Astrocyte (in vitro differentiated cells and primary cell): Measurements from ENCODE around the gene WNT9B.

ENCODE experiments used
- CTCF ChIP-seq: IDR thresholded peaks from 2 replicates; pipeline ENCODE4 v1.5.1; 2011; ENCODE audit warnings: low read depth, mild to moderate bottlenecking, inconsistent platforms, low read length, moderate library complexity; ENCODE audit not compliant: insufficient read depth
- EZH2 ChIP-seq: IDR thresholded peaks from 2 replicates; pipeline ENCODE4 v1.6.1; 2012; ENCODE audit warnings: mild to moderate bottlenecking, low read length, inconsistent platforms; ENCODE audit not compliant: insufficient read depth

GRCh38 chr17:46863383-46864121 lies 12.2 kb downstream of the WNT9B start:
- TF ChIP-seq CTCF (no peak), EZH2 (no peak)
